HG02870 (cell line): Measurements from ENCODE around the gene PJA2.
"Not testable (repeated sequence)": the region's sequence is repeated elsewhere in the genome, so short reads cannot be mapped to it uniquely, and the experiment has no call there.

Source experiments
- ATAC-seq: cut with Tn5 transposase; IDR thresholded peaks from one replicate; pipeline ENCODE4 v1.9.1; 2021; ENCODE audit warnings: mild to moderate bottlenecking, moderate library complexity; ENCODE audit not compliant: unreplicated experiment

Gene PJA2

GRCh38 chr5:109310315-109310714 lies 99.5 kb downstream of the PJA2 start:
- ATAC-seq: no peak

- ATAC-seq: no peak
Measured at GRCh38 chr5:109309326-109310063, 100.3 kb downstream of the PJA2 start.

GRCh38 chr5:109307951-109308350 lies 101.8 kb downstream of the PJA2 start:
- ATAC-seq: no peak

DNA sequence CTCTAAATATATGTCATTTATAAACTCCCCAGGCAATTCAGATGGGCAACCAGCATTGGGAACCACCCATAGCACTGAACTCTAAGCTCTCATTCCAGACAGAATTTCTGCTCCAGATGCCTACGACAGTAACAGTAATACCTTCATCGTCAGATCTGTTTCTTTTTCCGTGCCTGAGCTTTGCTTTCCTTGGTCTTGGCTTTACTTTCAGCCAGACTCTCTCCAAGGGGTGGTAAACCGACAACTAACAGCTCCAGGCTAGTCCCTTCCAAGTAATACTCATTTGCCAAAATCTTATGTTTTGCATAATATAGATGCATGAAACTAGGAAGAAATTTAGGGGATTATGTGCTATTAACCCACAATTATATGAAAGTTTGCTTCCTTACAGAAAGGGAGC lies 102.3 kb downstream of the PJA2 start:
- ATAC-seq: no peak

GRCh38 chr5:109305352-109305751 lies 104.4 kb downstream of the PJA2 start:
- no peak for ATAC-seq

- no peak for ATAC-seq
Measured at GRCh38 chr5:109304309-109304708, 105.5 kb downstream of the PJA2 start.

GRCh38 chr5:109300367-109300766 lies 109.4 kb downstream of the PJA2 start:
- ATAC-seq: no peak

DNA sequence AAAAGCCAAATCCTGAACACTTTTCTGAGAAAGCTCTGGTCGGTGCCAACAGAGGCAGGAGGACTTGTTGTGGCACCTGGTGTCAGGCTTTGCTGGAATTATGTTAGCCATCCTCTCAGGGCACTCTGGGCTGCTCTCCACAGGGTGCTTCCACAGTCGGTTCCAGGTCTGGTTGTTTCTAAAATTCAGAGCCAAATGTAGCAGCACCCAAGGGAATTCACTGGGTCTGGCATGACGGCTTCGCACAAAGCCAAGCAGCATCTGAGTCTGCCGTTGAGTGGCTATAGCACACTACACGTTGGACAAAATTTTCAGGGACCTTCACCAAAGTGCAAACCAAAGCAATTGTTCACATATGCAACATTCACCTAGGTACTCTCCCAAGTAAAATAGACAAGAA lies 110.2 kb downstream of the PJA2 start:
- ATAC-seq: no peak

GRCh38 chr5:109298794-109299193 lies 111.0 kb downstream of the PJA2 start:
- no peak for ATAC-seq

DNA sequence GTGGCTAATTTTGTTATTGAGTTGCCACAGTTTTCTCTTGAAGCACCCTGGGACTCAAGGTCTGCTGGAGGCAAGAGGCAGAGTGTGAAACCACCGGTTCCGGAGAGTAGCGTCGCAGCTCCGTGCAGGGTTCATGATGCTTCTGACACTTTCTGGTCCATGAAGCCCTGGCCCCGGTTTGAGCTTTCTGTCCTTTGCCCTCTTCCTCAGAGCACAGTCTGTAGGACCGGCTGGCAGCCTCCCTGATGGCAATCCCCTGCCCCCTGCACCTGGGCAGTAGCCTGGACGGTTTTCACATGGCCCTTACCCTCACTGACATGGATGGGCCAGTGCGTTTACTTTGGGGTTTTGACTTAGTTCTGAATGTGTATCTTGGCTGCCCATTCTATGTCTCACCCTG lies 111.9 kb downstream of the PJA2 start:
- no peak for ATAC-seq

DNA sequence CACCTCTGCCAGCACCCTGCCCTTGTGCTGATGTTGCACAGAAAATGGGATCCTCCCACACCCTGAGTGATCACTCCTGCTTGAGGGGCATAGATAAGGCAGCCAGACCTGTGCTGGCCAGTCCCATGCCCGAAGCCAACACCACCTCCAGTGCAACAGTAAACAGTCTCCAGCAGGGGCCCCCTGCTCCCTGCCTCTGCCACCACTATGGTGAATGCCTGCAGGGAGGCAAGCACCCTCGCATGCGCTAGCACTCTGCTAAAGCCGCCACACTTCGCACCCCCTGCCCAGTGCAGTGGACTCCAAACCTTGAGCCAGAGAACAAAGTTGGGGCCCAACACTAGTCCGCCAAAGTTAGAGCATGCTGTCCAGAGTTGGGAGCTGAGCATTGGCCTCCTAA lies 118.7 kb downstream of the PJA2 start:
- no peak for ATAC-seq

DNA sequence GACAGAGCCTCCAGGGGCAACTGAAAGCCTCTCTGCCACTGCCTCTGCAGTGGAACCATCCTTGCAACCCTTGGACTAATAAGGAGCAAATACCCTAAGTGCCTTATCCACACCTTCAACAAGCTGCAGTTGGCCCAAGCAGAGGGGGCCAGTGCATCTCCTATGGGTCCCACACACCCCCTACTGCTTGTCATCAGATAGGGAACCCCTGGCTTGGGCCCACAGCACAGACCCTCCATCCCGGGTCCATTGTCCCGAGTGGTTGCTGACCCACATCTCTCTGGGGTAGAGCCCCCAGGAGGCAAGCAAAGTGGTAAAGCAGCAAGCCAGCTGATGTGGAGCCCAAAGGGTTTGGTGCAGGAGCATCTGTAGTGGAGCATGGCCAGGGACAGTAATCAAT lies 119.5 kb downstream of the PJA2 start:
- ATAC-seq: no peak

DNA sequence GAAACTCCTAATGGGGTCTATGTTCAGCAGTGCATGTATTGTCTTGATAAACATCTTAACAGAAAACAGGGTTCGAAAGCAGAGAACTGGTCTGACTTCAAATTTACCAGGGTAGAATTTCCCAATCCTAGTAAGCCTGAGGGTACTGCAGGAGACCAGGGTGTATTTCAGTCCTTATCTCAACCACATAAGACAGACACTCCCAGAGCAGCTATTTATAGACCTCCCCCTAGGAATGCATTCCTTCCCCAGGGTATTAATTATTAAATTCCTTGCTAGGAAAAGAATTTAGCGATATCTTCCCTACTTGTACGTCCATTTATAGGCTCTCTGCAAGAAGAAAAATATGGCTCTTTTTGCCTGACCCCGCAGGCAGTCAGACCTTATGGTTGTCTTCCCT lies 123.1 kb downstream of the PJA2 start:
- not testable (repeated sequence) for ATAC-seq
